Left lung (tissue), 10 donors: Measurements from ENCODE around the gene CYB5R4. TPM values are rescaled to one million over a fixed set of nuclear protein-coding genes. Genes with fewer than 3 reads are reported as not detected.
"Not testable (repeated sequence)": the region's sequence is repeated elsewhere in the genome, so short reads cannot be mapped to it uniquely, and the experiment has no call there.

Source experiments
- ATAC-seq: fragments of 200-7000 bp; cut with Tn5 transposase; one replicate; pipeline ENCODE4 v1.9.1; 2020; ENCODE audit warnings: moderate library complexity
- DNase-seq, 4 donors: peaks; one replicate each; pipeline ENCODE4 v3.0.0-alpha.2; 2013 to 2020
- H3K27ac ChIP-seq, 2 donors: fragments of 200-600 bp; sonication (generic) in 1 of 2; one replicate each; pipeline versions ENCODE4 v1.5.0 to v1.8.0; 2020 to 2021
- H3K27me3 ChIP-seq, 2 donors: fragments of 200-600 bp; sonication (generic) in 1 of 2; one replicate each; pipeline versions ENCODE4 v1.5.0 to v1.8.0; 2020 to 2021
- H3K36me3 ChIP-seq, 2 donors: fragments of 200-600 bp; sonication (generic) in 1 of 2; one replicate each; pipeline versions ENCODE4 v1.5.0 to v1.8.0; 2020 to 2021
- H3K4me1 ChIP-seq, 2 donors: fragments of 200-600 bp; one replicate each; pipeline ENCODE4 v1.8.0; 2021
- H3K4me3 ChIP-seq, 2 donors: fragments of 200-600 bp; sonication (generic) in 1 of 2; one replicate each; pipeline versions ENCODE4 v1.5.0 to v1.8.0; 2020 to 2021; ENCODE audit warnings: mild to moderate bottlenecking in 1 of 2
- H3K9me3 ChIP-seq, 2 donors: fragments of 200-600 bp; sonication (generic) in 1 of 2; one replicate each; pipeline versions ENCODE4 v1.5.0 to v1.8.0; 2020 to 2021
- CTCF ChIP-seq, 2 donors: fragments of 200-600 bp; sonication (generic) in 1 of 2; IDR thresholded peaks; one replicate each; pipeline versions ENCODE4 v1.5.0 to v1.8.0; 2021; ENCODE audit warnings: antibody characterized with exemption in 2 of 2
- intact Hi-C, 2 donors: fragments of 100-400 bp; cut with DNase I; formaldehyde crosslinking; loops; one replicate each; pipeline versions ENCODE4 v1.11.2 to v1.14.2; 2022
- polyA plus RNA-seq, 6 donors: library from polyadenylated mRNA; unstranded; fragments of 120-200 nt; gene quantifications; one replicate each; pipeline ENCODE4 v1.2.1, GENCODE V29; 2013; ENCODE audit not compliant: insufficient read length in 6 of 6
- total RNA-seq, 2 donors: library from RNA; stranded (reverse); fragmentation: NEBNext Ultra II Directional; extraction: Animal tissue kit (Norgen Biotek cat#: 25700); gene quantifications; one replicate each; pipeline ENCODE4 v1.2.1, GENCODE V29; 2021
- donor health status: DM: no; HTN: yes; CAD: no.
- donor health status: DM: no; HTN: no; CAD: no.

Gene CYB5R4
- total and polyA plus RNA-seq, 8 donors: 9.0 to 44.3 (median 12.9) TPM

DNA sequence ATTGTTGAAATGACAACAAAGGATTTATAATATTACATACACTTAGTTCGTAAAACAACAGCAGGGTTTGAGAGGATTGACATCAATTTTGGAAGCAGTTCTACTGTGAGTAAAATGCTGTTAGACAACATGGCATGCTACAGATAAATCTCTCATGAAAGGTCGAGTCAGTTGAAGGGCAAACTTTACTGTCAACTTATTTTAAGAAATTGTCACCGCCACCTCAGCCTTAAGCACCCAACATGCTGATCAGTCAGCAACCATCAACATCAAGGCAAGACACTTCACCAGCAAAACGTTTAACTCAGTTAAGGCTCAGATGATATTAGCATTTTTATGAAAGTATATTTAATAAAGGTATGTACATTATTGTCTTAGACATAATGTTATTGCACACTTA is 31.0 kb downstream of the CYB5R4 start:
- no peaks in the 10 kb centered on the region for H3K36me3 ChIP-seq
- DNase-seq (no peak), ATAC-seq (no peak)
- H3K9me3 ChIP-seq: no peaks in the 10 kb centered on the region
- TF ChIP-seq CTCF (IDR thresholded peaks at IDR 0.05): no peak
- no peak overlapping the region for H3K4me3 ChIP-seq
- no peaks in the 10 kb centered on the region for H3K27me3 ChIP-seq
- H3K4me1 ChIP-seq: no peaks in the 10 kb centered on the region
- no peak overlapping the region for H3K27ac ChIP-seq
- intact Hi-C loops: no loop called here

DNA sequence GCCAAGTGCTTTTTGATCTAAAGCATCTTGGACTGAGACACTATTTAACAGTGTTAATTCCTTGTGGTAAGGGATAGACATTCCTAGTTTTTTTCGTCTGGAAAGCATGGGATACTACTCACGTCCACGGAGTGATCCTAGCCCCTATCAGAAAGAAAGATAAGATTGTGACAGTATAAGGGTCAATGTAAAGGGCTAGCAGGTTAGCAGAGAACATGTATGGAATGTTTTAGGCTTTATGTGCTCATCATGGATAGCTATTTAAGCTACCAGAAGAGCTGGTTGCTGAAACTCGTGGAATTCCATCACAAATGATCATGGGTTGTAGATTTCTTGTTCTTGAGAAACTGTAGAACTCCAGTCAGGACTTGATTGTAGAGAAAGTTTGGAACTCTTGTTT is 32.1 kb downstream of the CYB5R4 start:
- intact Hi-C loops: no loop called here
- Histone ChIP-seq H3K4me3 (no peak overlapping the region), H3K4me1 (no peaks in the 10 kb centered on the region), H3K36me3 (no peaks in the 10 kb centered on the region), H3K27me3 (no peaks in the 10 kb centered on the region), H3K9me3 (no peaks in the 10 kb centered on the region), H3K27ac (no peak overlapping the region)
- no peak for TF ChIP-seq CTCF (IDR thresholded peaks at IDR 0.05)
- ATAC-seq (no peak), DNase-seq (no peak)

DNA sequence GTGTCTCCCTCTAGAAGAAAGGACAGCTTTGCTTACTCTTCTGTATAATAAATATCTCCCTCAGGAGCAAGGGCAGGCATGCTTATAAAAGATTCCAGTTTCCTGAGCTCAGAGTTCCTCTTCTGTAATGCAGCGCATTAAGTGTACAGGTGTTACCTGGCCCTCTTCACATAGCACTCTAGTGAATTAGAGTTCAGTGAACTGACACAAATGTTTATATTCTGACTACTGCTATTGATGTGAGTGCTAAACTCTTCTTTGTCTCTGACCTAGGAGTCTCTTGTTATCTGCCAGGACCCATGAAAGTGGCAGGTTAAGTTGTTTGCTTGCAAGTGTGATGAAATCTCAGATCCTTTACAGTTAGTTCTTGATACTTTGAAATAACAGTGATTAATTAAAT is 33.5 kb downstream of the CYB5R4 start:
- Histone ChIP-seq H3K4me3 (no peak overlapping the region), H3K36me3 (no peaks in the 10 kb centered on the region), H3K4me1 (no peaks in the 10 kb centered on the region), H3K9me3 (peaks cover 0 to 7% of the 10 kb centered on the region in 2 donors), H3K27me3 (no peaks in the 10 kb centered on the region), H3K27ac (no peak overlapping the region)
- no peak for TF ChIP-seq CTCF (IDR thresholded peaks at IDR 0.05)
- DNase-seq (no peak), ATAC-seq (peak; percentile 86)
- intact Hi-C loops: no loop called here

GRCh38 chr6:83897094-83897493 is 37.6 kb downstream of the CYB5R4 start:
- ATAC-seq, intact Hi-C loops: not testable (repeated sequence)

GRCh38 chr6:83901624-83902023 is 42.1 kb downstream of the CYB5R4 start:
- no peaks in the 10 kb centered on the region for H3K4me1 ChIP-seq
- intact Hi-C loops: no loop called here
- no peak for DNase-seq
- H3K27me3 ChIP-seq: no peaks in the 10 kb centered on the region
- no peak overlapping the region for H3K27ac ChIP-seq
- ATAC-seq: no peak
- no peaks in the 10 kb centered on the region for H3K36me3 ChIP-seq
- H3K9me3 ChIP-seq: peaks cover 0 to 18% of the 10 kb centered on the region in 2 donors
- TF ChIP-seq CTCF (IDR thresholded peaks at IDR 0.05): no peak
- no peak overlapping the region for H3K4me3 ChIP-seq

More at GRCh38 chr6:83897094-83897493, 37.6 kb downstream of the CYB5R4 start:
- H3K4me1 ChIP-seq, H3K36me3 ChIP-seq, DNase-seq, H3K27ac ChIP-seq, H3K4me3 ChIP-seq, H3K27me3 ChIP-seq: not testable (repeated sequence)
- peaks cover 0 to 10% of the 10 kb centered on the region in 2 donors for H3K9me3 ChIP-seq

- ATAC-seq: no peak
- no peak for TF ChIP-seq CTCF (IDR thresholded peaks at IDR 0.05)
Measured at GRCh38 chr6:83904395-83904794, 44.9 kb downstream of the CYB5R4 start.

More at GRCh38 chr6:83904395-83904794, 44.9 kb downstream of the CYB5R4 start:
- Histone ChIP-seq H3K27me3 (no peaks in the 10 kb centered on the region), H3K4me3 (no peak overlapping the region), H3K27ac (no peak overlapping the region), H3K9me3 (peaks cover 0 to 11% of the 10 kb centered on the region in 2 donors), H3K36me3 (no peaks in the 10 kb centered on the region), H3K4me1 (no peaks in the 10 kb centered on the region)
- no peak for DNase-seq
- intact Hi-C loops: no loop called here
